ENCODE data around the gene BBS9.

DNA sequence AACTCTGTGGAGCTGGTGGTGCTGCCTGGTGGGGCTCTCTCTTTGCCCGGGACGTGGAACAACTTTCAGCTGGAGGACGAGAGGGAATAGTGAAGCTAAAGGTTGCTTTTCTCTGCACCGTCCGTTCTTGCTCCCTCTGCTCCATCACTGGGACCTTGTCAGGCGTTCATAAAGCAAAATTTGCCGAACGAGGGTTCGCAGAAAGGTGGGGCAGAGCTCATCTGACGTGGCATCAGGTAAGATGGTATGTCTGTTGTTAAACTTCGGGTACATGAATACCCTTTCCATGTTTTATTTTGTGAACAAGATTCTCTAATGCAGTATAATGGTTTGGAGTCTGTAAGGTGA is 416 bp downstream of the BBS9 start:
- TF ChIP-seq, protein P1, sequence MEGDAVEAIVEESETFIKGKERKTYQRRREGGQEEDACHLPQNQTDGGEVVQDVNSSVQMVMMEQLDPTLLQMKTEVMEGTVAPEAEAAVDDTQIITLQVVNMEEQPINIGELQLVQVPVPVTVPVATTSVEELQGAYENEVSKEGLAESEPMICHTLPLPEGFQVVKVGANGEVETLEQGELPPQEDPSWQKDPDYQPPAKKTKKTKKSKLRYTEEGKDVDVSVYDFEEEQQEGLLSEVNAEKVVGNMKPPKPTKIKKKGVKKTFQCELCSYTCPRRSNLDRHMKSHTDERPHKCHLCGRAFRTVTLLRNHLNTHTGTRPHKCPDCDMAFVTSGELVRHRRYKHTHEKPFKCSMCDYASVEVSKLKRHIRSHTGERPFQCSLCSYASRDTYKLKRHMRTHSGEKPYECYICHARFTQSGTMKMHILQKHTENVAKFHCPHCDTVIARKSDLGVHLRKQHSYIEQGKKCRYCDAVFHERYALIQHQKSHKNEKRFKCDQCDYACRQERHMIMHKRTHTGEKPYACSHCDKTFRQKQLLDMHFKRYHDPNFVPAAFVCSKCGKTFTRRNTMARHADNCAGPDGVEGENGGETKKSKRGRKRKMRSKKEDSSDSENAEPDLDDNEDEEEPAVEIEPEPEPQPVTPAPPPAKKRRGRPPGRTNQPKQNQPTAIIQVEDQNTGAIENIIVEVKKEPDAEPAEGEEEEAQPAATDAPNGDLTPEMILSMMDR (IDR thresholded peaks at IDR 0.05): no peak
- TF ChIP-seq POLR2AphosphoS5 (IDR thresholded peaks at IDR 0.05) (no peak), POLR2A (IDR thresholded peaks at IDR 0.05) (no peak), EP300 (IDR thresholded peaks at IDR 0.05) (no peak)

Data from gastroesophageal sphincter (tissue), 3 donors.